ENCODE measurements around the gene PLEKHG2. TPM values are rescaled to one million over a fixed set of nuclear protein-coding genes. Genes with fewer than 3 reads are reported as not detected.

Gene PLEKHG2
- total and polyA plus RNA-seq, 12 donors, result 3.6 to 44.8 (median 17.1) TPM

DNA sequence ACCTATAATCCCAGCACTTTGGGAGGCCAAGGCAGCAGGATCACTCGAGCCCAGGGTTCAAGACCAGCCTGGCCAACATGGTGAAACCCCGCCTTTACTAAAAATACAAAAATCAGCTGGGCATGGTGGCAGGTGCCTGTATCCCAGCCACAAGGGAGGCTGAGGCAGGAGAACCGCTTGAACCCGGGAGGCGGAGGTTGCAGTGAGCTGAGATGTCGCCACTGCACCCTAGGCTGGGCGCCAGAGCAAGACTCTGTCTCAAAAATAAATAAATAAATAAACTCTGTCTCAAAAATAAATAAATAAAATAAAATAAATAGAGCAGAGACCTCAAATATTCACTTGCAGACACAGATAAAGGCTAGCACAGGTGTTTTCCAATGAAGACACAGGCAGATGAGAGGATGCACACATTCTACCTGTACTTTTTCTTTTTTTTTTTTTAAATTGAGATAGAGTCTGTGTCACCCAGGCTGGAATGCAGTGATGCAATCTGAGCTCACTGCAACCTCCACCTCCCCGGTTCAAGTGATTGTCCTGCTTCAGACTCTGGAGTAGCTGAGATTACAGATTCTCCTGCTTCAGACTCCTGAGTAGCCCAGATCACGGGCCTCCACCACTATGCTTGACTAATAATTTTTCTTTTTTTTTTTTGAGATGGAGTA is 25.9 kb downstream of the PLEKHG2 start:
- intact Hi-C loops (cut with DNase I), result loop anchor here in 1 of 2 donors (10.0 kb wide), 1 partner anchor 236 kb away; no protein-coding TSS in a partner anchor
- Histone ChIP-seq H3K36me3 (replicated peaks in 1 of 2) (peaks cover 0 to 14% of the 10 kb centered on the region in 2 donors), H3K4me3 (no peak overlapping the region), H3K4me1 (replicated peaks in 1 of 2) (peaks cover 18 to 22% of the 10 kb centered on the region in 2 donors), H3K27ac (no peak overlapping the region), H3K27me3 (no peaks in the 10 kb centered on the region), H3K9me3 (replicated peaks in 1 of 3) (no peaks in the 10 kb centered on the region)
- no peak for TF ChIP-seq POLR2A (IDR thresholded peaks at IDR 0.05)
- TF ChIP-seq, protein P1, sequence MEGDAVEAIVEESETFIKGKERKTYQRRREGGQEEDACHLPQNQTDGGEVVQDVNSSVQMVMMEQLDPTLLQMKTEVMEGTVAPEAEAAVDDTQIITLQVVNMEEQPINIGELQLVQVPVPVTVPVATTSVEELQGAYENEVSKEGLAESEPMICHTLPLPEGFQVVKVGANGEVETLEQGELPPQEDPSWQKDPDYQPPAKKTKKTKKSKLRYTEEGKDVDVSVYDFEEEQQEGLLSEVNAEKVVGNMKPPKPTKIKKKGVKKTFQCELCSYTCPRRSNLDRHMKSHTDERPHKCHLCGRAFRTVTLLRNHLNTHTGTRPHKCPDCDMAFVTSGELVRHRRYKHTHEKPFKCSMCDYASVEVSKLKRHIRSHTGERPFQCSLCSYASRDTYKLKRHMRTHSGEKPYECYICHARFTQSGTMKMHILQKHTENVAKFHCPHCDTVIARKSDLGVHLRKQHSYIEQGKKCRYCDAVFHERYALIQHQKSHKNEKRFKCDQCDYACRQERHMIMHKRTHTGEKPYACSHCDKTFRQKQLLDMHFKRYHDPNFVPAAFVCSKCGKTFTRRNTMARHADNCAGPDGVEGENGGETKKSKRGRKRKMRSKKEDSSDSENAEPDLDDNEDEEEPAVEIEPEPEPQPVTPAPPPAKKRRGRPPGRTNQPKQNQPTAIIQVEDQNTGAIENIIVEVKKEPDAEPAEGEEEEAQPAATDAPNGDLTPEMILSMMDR (IDR thresholded peaks at IDR 0.05), result no peak
- no peak for DNase-seq
- WGBS, 4 donors, result 76 to 83% (median 82%) methylated on average over 9 of the region's 9 CpGs

GRCh38 chr19:39444598-39445195 is 32.2 kb downstream of the PLEKHG2 start:
- DNase-seq, result peak in 2 of 7 donors; percentile 35 to 66
- H3K27ac ChIP-seq, result peak overlapping the region; percentile 70 to 95 (median 91)
- 3 to 7% (median 4%) methylated on average over 17 of the region's 17 CpGs for WGBS, 4 donors

GRCh38 chr19:39445196-39446111 is 33.0 kb downstream of the PLEKHG2 start, which contains the start of gene SUPT5H:
Gene SUPT5H, plus strand, starts transcription at chr19:39445582. Its CDS starts 309 bp downstream, at chr19:39445891.
- intact Hi-C loops (cut with DNase I), result loop anchor here in 1 of 2 donors (10.0 kb wide), 1 partner anchor 89 kb away; the partner anchor contains the start of gene EID2B
- TF ChIP-seq, protein P1 (IDR thresholded peaks at IDR 0.05), result no peak
- TF ChIP-seq POLR2A (IDR thresholded peaks at IDR 0.05), result peak; percentile 91 to 98
- Histone ChIP-seq H3K4me1 (replicated peaks in 1 of 2) (peaks cover 17 to 31% of the 10 kb centered on the region in 2 donors), H3K27ac (peak within 1 kb of the TSS; percentile 70 to 95 (median 91)), H3K27me3 (no peaks in the 10 kb centered on the region), H3K4me3 (peak within 1 kb of the TSS; percentile 70 to 76 (median 72)), H3K36me3 (replicated peaks in 1 of 2) (no peaks in the 10 kb centered on the region), H3K9me3 (replicated peaks in 1 of 3) (no peaks in the 10 kb centered on the region)
- whole genome bisulfite sequencing, 4 donors, result 0 to 1% (median 0%) methylated on average over 40 to 68 of the region's 68 CpGs
- peak; percentile 97 to 99 (median 98) for DNase-seq

More at GRCh38 chr19:39444598-39445195, 32.2 kb downstream of the PLEKHG2 start:
- Histone ChIP-seq H3K4me1 (replicated peaks in 1 of 2) (peaks cover 17 to 31% of the 10 kb centered on the region in 2 donors), H3K9me3 (replicated peaks in 1 of 3) (no peaks in the 10 kb centered on the region), H3K4me3 (peak overlapping the region; percentile 69 to 76 (median 71)), H3K36me3 (replicated peaks in 1 of 2) (no peaks in the 10 kb centered on the region), H3K27me3 (no peaks in the 10 kb centered on the region)
- intact Hi-C loops (cut with DNase I), result loop anchor here in 1 of 2 donors (10.0 kb wide), 1 partner anchor 90 kb away; the partner anchor contains the start of gene EID2B
- TF ChIP-seq POLR2A (IDR thresholded peaks at IDR 0.05), result no peak
- TF ChIP-seq, protein P1 (IDR thresholded peaks at IDR 0.05), result no peak
